GM13976 (cell line): ENCODE data around the gene RSRC1.

Experiments used
- DNase-seq: peaks from one replicate; pipeline ENCODE4 v3.0.0; 2012; ENCODE audit warnings: low spot score
- in situ Hi-C: fragments of 300-500 bp; cut with MboI; formaldehyde crosslinking; loops from one replicate; pipeline ENCODE4 v1.12.0; 2022; ENCODE audit warnings: low sequenced_read_pairs, mixed read lengths, inconsistent platforms; ENCODE audit not compliant: unreplicated experiment
- TF ChIP-seq, protein P1 (sequence below): IDR thresholded peaks from 2 replicates; pipeline ENCODE4 v1.5.1; 2012; ENCODE audit warnings: borderline replicate concordance, mild to moderate bottlenecking; ENCODE audit not compliant: insufficient read depth; ENCODE audit errors: extremely low read depth, missing control alignments, control extremely low read depth

The RSRC1 gene

DNA sequence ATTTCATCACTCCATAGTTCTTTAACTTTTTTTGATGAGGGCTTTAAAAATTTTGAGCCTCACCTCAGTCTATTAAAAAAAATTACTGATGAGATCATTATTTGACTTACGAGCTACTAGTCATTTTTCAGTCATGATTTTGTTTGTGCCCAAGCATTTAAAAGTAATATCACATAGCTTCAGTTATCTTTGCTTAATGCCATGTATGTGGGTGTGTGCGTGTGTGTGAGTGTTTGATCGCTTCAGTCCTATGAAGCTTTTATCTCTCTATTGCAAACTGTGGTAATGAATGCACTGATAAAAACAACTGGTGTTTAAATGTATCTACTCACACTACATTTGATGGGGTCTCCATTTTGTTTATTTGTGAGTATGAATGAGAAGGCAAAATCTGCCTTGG lies 49.8 kb downstream of the RSRC1 start:
- in situ Hi-C loops = no loop called here
- no peak for DNase-seq
- TF ChIP-seq, protein P1, sequence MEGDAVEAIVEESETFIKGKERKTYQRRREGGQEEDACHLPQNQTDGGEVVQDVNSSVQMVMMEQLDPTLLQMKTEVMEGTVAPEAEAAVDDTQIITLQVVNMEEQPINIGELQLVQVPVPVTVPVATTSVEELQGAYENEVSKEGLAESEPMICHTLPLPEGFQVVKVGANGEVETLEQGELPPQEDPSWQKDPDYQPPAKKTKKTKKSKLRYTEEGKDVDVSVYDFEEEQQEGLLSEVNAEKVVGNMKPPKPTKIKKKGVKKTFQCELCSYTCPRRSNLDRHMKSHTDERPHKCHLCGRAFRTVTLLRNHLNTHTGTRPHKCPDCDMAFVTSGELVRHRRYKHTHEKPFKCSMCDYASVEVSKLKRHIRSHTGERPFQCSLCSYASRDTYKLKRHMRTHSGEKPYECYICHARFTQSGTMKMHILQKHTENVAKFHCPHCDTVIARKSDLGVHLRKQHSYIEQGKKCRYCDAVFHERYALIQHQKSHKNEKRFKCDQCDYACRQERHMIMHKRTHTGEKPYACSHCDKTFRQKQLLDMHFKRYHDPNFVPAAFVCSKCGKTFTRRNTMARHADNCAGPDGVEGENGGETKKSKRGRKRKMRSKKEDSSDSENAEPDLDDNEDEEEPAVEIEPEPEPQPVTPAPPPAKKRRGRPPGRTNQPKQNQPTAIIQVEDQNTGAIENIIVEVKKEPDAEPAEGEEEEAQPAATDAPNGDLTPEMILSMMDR = no peak

DNA sequence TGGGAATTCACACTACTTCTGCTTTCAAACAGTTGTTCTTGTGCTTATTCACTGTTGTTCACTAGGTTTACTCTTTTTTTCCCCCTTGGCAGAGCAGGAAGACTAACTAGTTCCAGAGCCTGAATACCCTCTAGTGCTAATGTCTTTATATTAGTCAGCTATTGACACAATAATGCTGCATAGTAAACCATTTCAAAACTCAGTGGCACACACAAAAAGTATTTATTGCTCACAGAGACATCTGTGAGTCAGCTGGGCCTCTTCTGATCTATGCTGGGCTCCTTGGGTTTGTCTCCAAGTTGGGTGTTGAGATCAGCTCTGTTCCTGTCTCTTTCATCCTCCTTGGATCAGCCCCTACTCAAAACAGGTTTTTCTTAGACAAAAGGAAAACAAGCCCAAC lies 51.1 kb downstream of the RSRC1 start:
- TF ChIP-seq, protein P1 = no peak
- in situ Hi-C loops = no loop called here
- no peak for DNase-seq

DNA sequence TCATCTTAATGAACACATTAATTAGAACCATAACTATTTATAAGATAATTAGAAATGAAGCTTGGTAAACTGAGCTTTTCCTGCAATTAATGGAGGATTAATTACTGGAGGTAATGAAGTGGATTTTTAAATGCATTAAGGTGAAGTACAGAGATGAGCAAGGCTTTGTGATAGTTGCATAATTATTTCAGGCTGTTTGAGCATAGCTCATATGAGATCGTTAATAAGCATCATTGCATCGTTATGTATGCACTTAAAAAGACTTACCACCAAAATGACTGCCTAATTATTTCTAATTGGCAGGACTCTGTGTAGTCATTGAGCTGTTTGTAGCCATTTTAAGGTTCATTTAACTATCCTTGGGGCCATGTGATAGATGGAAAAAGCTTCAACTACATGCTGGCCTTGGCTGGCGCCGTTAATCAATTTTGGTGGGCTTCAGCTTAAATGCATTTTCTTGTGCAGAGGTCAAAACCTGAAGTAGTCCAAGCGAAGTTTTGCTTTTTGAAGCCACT lies 55.3 kb downstream of the RSRC1 start:
- TF ChIP-seq, protein P1 = no peak
- DNase-seq = no peak
- in situ Hi-C loops = no loop called here

DNA sequence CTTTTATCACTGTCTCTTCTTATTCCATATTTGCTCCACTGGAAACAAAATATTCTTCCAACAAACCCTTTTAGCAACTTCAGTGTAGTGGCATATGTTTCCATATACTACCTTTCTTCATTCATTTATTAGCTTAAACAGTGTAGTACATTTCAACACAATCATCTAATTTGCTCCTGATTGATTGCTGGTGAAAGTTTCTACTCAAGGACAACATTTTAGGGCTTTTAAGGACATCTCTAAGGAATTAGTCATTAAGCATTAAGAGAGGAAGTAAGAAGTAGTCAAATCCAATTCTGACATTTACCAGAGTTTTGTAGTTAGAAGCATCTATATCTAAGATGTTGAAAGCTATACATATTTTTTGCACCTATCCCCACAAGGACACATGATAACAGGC lies 55.8 kb downstream of the RSRC1 start:
- in situ Hi-C loops = no loop called here
- TF ChIP-seq, protein P1 = no peak
- DNase-seq = no peak

DNA sequence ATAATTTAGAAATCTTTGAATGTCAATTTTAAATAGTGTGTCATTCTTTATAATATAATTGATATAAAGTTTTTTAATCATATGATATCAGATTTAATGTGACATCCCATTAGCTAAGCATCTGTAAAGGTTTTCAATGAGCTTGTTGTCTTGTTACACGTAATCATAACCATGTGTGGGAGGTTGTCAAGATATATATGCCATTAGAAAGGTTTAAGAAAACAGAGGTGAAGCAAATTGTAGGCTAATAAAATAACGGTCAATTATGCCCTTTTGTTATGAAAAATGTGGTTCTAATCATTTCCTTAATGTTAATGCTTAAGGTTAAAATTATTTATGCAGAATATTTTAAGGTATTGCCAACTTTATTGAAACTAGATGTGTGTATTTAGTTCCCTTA lies 56.3 kb downstream of the RSRC1 start:
- TF ChIP-seq, protein P1 = no peak
- in situ Hi-C loops = no loop called here

DNA sequence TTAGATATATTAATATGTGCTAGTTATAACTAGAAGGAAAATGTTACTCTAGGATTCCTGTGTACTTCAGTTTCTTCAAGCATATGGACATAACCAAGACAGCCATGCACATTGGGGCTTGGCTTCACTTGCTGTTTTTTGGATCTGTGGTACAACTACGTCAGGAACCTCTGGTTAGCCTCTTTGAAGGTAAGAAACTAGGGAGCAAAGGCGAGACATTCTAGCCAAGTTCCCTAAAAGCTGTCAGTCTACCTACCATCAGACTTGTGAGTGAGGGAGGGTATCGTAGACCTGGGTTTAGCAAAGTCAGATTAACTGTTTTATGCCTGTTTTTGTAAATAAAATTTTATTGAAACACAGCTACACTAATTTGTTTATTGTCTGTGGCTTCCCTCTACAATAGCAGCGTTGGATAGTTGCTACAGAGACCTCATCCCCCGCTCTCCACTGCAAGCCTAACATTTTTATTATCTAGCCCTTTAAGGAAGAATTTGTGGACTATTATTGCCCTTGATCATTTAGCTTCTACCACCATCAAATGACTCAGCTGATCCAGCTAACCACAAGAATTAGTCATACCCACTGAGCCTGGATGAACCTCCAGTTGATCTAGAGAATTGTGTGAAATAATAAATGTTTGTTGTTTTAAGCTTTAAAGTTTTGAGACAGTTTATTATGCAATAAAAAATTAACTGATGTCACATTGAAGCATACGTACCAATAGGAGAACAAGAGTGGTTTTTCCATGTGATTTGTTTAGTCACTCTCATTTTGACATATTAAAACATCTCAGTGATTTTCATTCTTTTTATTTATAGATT lies 58.1 kb downstream of the RSRC1 start:
- TF ChIP-seq, protein P1 = no peak
- no peak for DNase-seq
- in situ Hi-C loops = no loop called here

More for the DNA sequence above, 56.3 kb downstream of the RSRC1 start:
- no peak for DNase-seq

DNA sequence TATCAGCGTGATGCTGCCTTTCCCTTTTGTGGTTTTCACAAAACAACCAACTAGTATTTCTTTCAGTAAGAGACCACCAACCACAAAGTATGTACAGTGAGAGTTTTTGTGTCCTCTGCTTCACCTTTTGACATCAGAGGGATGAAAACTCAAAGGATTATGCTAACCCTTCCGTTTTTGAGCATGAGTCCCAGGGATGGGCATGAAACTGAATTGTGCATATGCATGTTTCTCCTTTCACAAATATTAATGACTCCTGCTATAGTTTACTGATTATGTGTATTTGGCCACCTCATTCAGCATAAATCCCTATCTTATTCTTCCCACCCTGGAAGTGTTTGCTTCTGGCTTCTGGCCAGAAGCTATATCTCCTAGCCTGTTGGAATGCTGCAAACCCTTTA lies 59.2 kb downstream of the RSRC1 start:
- in situ Hi-C loops = no loop called here
- DNase-seq = no peak
- TF ChIP-seq, protein P1 = no peak
